Kidney (tissue), 14 donors: ENCODE results near the gene GATD1. TPM values are rescaled to one million over a fixed set of nuclear protein-coding genes. Genes with fewer than 3 reads are reported as not detected.

Experiments
- DNase-seq, 5 donors: peaks; one replicate each; pipeline ENCODE4 v3.0.0-alpha.2; 2013 to 2020
- FAIRE-seq: peaks from 2 replicates; lab custom pipeline; 2012; peaks lifted over from hg19 to GRCh38; lab: Jason Lieb, UNC
- H3K27ac ChIP-seq, 2 donors: one replicate each; pipeline ENCODE4 v1.7.0; 2013; ENCODE audit warnings: low read depth in 2 of 2, low read length in 2 of 2, inconsistent platforms in 1 of 2
- H3K27me3 ChIP-seq: one replicate; pipeline ENCODE4 v1.7.1; 2013; ENCODE audit warnings: low read length, inconsistent platforms; ENCODE audit not compliant: control insufficient read depth, insufficient read depth
- H3K36me3 ChIP-seq, 3 donors: one replicate each; pipeline versions ENCODE4 v1.7.0 to v1.7.1; 2013; ENCODE audit warnings: low read length in 3 of 3, control low read depth in 1 of 3, inconsistent platforms in 1 of 3; ENCODE audit not compliant: insufficient read depth in 3 of 3, control insufficient read depth in 2 of 3
- H3K4me1 ChIP-seq, 3 donors: one replicate each; pipeline versions ENCODE4 v1.7.0 to v1.7.1; 2013; ENCODE audit warnings: low read length in 3 of 3, inconsistent platforms in 1 of 3, low read depth in 1 of 3; ENCODE audit not compliant: control insufficient read depth in 2 of 3, insufficient read depth in 2 of 3
- H3K4me3 ChIP-seq, 3 donors: one replicate each; pipeline versions ENCODE4 v1.7.0 to v1.8.1; 2013; ENCODE audit warnings: low read length in 3 of 3, control low read depth in 1 of 3, inconsistent platforms in 1 of 3
- H3K9ac ChIP-seq, 3 donors: one replicate each; pipeline versions ENCODE4 v1.7.0 to v1.7.1; 2013; ENCODE audit warnings: low read length in 3 of 3, control low read depth in 1 of 3, inconsistent platforms in 1 of 3
- H3K9me3 ChIP-seq, 3 donors: one replicate each; pipeline versions ENCODE4 v1.7.0 to v1.7.1; 2013; ENCODE audit warnings: low read length in 3 of 3, control low read depth in 1 of 3, inconsistent platforms in 1 of 3; ENCODE audit not compliant: control insufficient read depth in 2 of 3, insufficient read depth in 1 of 3
- intact Hi-C: fragments of 100-400 bp; cut with DNase I; formaldehyde crosslinking; loops from one replicate; pipeline ENCODE4 v1.11.1; 2022
- polyA plus RNA-seq: library from polyadenylated mRNA; stranded (reverse); fragments of 350-450 nt; fragmentation: Illumina TruSeq; extraction: RNeasy Lipid Tissue Mini Kit (QIAGEN cat#74804); gene quantifications from one replicate; pipeline ENCODE4 v1.2.3, GENCODE V29; 2014; ENCODE audit warnings: low read depth, low replicate concordance; ENCODE audit not compliant: insufficient read depth
- total RNA-seq: library from RNA; stranded (reverse); fragmentation: NEBNext Ultra II Directional; extraction: Animal tissue kit (Norgen Biotek cat#: 25700); gene quantifications from one replicate; pipeline ENCODE4 v1.2.1, GENCODE V29; 2021
- TF ChIP-seq, protein P1 (sequence below): IDR thresholded peaks from 3 replicates; pipeline ENCODE4 v1.5.1; 2012; ENCODE audit warnings: mild to moderate bottlenecking, moderate library complexity, borderline replicate concordance; ENCODE audit not compliant: insufficient read depth; ENCODE audit errors: extremely low read depth
- donor health status: control.
- donor health status: control.
- donor health status: control.
- donor health status: control.
- donor health status: control.
- donor health status: DM: yes; HTN: yes; CAD: no.
- donor health status: Normal renal cell carcinoma (clear cell type).

The GATD1 gene
- total and polyA plus RNA-seq, 2 donors from 2014 or later: 38.3 to 66.2 TPM

GRCh38 chr11:795634-796564 is 18.6 kb upstream of the GATD1 start:
- peak overlapping the region in 2 of 3 donors; percentile 70 to 85 for H3K9ac ChIP-seq
- no peaks in the 10 kb centered on the region for H3K27me3 ChIP-seq
- peak; percentile 72 to 93 (median 90) for DNase-seq
- H3K4me1 ChIP-seq: peaks cover 0 to 22% (median 8%) of the 10 kb centered on the region in 3 donors
- no peak for FAIRE-seq
- H3K9me3 ChIP-seq: no peaks in the 10 kb centered on the region
- TF ChIP-seq, protein P1, sequence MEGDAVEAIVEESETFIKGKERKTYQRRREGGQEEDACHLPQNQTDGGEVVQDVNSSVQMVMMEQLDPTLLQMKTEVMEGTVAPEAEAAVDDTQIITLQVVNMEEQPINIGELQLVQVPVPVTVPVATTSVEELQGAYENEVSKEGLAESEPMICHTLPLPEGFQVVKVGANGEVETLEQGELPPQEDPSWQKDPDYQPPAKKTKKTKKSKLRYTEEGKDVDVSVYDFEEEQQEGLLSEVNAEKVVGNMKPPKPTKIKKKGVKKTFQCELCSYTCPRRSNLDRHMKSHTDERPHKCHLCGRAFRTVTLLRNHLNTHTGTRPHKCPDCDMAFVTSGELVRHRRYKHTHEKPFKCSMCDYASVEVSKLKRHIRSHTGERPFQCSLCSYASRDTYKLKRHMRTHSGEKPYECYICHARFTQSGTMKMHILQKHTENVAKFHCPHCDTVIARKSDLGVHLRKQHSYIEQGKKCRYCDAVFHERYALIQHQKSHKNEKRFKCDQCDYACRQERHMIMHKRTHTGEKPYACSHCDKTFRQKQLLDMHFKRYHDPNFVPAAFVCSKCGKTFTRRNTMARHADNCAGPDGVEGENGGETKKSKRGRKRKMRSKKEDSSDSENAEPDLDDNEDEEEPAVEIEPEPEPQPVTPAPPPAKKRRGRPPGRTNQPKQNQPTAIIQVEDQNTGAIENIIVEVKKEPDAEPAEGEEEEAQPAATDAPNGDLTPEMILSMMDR: no peak
- H3K27ac ChIP-seq: peak overlapping the region; percentile 80 to 83
- H3K36me3 ChIP-seq: no peaks in the 10 kb centered on the region
- intact Hi-C loops: no loop called here
- peak overlapping the region; percentile 58 to 79 (median 68) for H3K4me3 ChIP-seq

DNA sequence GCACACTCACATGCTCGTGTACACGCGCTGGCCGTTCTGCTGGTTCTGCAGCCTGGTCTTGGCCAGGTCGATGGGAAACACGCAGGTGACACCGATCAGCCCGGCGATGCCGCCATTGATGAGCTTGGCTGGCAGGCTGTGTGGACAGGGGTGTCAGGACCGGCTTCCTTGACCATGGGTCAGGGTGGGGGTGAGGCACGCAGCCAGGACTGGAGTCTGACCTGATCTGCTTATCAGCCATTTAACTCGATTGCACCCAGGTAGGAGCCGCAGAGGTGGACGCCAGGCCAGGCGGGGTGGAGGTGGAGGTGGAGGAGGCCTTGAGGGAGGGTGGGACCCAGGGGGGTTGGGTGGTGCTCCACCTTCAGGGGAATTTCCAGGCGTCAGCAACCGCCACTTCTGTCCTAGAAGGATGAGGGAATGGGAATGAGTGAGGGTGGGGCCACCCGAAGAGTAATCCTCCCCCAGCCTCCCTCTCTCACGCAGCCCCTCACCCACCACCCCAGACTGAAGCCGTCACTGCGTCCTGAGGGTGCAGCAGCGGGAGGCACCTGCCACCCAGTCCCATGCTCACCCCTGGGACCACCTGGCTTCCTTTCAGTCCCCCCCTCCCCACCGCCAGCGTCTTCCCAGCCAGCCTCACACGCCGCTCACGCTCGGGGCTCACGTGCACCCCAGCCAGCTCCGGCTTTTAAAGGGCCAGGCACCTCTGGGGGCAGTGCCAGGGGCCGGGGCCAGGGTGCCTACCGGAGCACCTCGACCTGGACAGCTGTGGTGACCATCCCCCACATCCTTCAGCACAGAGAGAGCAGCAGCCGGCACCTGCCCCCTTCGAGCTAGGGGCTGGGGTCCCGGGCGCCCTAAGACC is 17.7 kb upstream of the GATD1 start:
- DNase-seq: no peak
- no peak overlapping the region for H3K27ac ChIP-seq
- H3K27me3 ChIP-seq: no peaks in the 10 kb centered on the region
- intact Hi-C loops: no loop called here
- no peaks in the 10 kb centered on the region for H3K36me3 ChIP-seq
- FAIRE-seq: no peak
- H3K4me3 ChIP-seq: peak overlapping the region in 1 of 3 donors; percentile 79
- no peak overlapping the region for H3K9ac ChIP-seq
- TF ChIP-seq, protein P1: no peak
- peaks cover 0 to 22% (median 8%) of the 10 kb centered on the region in 3 donors for H3K4me1 ChIP-seq
- no peaks in the 10 kb centered on the region for H3K9me3 ChIP-seq

DNA sequence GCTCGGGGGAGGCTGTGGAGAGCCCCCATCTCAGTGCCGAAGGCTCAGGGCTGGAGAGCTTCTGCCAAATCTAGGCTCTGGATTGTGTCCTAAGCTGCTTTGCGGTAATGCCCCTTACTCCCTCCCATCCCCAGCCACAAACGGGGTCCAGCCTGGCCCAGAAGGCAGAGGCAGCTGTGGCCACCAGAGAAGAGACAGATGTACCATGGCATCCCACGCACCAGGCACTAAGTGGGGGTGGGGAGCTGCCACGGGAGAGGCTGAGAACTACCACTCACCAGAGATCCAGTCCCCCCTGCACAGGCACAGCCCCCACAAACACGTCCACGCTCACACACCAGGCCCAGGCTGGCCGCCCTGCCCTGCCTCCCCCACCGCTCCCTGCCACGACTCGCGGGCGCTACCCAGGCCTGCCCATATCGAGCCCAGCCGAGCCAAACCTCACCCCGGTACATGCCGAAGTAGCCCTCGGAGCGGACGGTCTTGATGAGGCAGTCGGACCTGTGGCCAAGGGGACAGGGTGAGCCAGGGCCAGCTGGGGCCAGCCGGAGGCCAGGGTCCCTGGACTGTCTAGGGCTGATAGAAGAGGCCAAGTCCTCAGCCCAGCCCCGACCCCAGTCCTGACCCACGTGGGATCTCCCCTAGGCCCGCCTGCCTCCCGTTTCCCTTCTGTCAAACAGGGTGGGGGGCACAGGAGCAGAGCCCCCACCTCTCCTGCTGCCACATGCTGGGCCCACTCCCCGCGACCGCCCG is 16.9 kb upstream of the GATD1 start:
- no peak for DNase-seq
- H3K9ac ChIP-seq: no peak overlapping the region
- H3K27ac ChIP-seq: no peak overlapping the region

More for the DNA sequence above, 16.9 kb upstream of the GATD1 start:
- intact Hi-C loops: no loop called here
- no peak overlapping the region for H3K4me3 ChIP-seq
- no peak for FAIRE-seq
- H3K4me1 ChIP-seq: peaks cover 0 to 24% (median 8%) of the 10 kb centered on the region in 3 donors
- H3K27me3 ChIP-seq: no peaks in the 10 kb centered on the region
- TF ChIP-seq, protein P1: no peak
- H3K9me3 ChIP-seq: no peaks in the 10 kb centered on the region
- H3K36me3 ChIP-seq: no peaks in the 10 kb centered on the region
